Cardiac ventricle fibroblast (primary cell): ENCODE measurements around the gene C1S. TPM values are rescaled to one million over a fixed set of nuclear protein-coding genes. Genes with fewer than 3 reads are reported as not detected.

ENCODE experiments used
- total RNA-seq: library from RNA; depleted of rRNA; stranded (reverse); fragments of >200 nt; gene quantifications from 2 replicates; pipeline ENCODE4 v1.2.3, GENCODE V29; 2015

Gene C1S
- total RNA-seq: 537 and 545 TPM in 2 replicates

DNA sequence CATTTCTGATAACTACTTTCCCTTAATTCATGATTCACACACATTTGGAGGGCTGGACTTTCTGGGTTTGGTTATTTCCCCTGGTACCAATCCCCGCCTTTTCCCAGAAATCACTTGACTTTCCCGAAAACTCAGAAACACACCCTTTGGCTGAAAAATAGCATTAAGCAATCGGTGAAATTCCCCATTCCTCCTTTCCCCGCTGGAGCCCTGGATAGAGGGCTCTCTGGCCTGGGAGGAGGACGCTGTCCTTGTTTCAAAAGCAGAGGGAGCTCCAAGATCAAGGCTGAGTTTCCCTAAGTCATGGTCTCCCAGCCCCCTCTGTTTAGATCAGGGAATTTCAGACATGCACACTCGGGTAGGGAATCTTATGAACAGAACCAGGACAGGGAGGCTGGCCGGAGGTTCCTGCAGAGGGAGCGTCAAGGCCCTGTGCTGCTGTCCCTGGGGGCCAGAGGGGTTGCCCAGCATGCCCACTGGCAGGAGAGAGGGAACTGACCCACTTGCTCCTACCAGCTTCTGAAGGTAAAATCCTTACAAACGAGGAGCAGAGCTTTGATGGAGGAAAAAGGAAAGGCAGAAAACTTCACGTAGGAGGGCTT is at the start of gene C1S:
Gene C1S (plus strand): TSS at position 366 of the 602 bp plus-strand sequence. CDS start 1,195 bp downstream, outside the sequence.

GRCh38 chr12:7018350-7019042 is 42.0 kb upstream of the C1S start, which contains the start of gene LPCAT3:
Gene LPCAT3, minus strand, starts transcription at chr12:7018476. Its CDS starts 52 bp downstream, at chr12:7018424.

DNA sequence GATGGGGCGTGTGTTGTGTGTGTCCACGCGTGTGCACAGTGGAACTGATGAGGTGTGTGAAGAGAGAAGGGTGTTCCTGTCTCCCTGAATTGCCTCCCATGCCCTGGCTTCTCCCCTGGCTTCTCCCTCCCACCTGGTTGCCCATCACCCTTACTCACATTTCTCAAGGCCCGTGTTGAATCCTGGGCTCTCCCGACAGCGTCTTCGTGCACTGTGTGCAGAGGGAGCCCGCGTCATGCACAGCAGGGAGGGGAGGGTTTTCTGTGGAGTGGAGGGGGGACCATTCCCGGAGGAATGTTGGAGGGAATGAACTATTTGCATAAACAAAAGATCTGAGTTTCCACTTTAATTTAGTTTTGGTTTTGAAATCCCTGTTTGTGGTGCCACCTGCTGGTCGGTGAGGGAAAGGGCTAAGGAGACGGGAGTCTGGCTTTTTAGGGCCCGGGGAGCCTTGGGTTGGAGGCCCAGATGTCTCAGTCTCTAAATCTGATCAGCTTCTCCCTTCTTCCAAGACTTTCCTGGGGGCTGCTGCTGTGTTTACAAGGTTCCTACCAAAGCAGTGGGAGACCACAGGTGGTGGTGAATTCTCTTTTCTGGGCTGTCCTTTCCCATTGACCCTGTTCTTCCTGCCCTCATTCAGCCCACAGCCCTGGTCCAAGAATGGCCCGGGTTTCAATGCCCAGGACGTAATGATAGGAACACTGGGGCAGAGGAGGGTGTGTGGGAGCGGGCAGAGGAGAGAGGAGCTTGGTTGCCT is 31.9 kb downstream of the C1S start, which contains the start of gene C1R:
Gene C1R (minus strand): TSS at position 217 of the 757 bp plus-strand sequence. CDS start 57 bp downstream, at position 160.

GRCh38 chr12:7108796-7109571 is 48.5 kb downstream of the C1S start, which contains the start of gene C1RL:
Gene C1RL, minus strand, starts transcription at chr12:7109214. Its CDS starts 34 bp downstream, at chr12:7109180.

Other genes starting within 250 kb of the C1S start
- 1.0 and 2.2 TPM in 2 replicates for gene GPR162, start 238.9 kb upstream of the C1S start, total RNA-seq
- gene P3H3, start 232.3 kb upstream of the C1S start, total RNA-seq: 66.9 and 86.2 TPM in 2 replicates
- 0.20 and 2.4 TPM in 2 replicates for gene GNB3, start 219.8 kb upstream of the C1S start, total RNA-seq
- 0.88 and 1.8 TPM in 2 replicates for gene CDCA3, start 209.4 kb upstream of the C1S start, total RNA-seq
- gene USP5, start 208.6 kb upstream of the C1S start, total RNA-seq: 43.2 and 48.2 TPM in 2 replicates
- gene TPI1, start 193.2 kb upstream of the C1S start, total RNA-seq: 800 and 891 TPM in 2 replicates
- gene SPSB2, start 187.4 kb upstream of the C1S start, total RNA-seq: 8.2 and 8.3 TPM in 2 replicates
- gene LRRC23, start 155.9 kb upstream of the C1S start, total RNA-seq: 7.3 and 16.7 TPM in 2 replicates
- gene ENO2, start 146.1 kb upstream of the C1S start, total RNA-seq: 11.4 and 13.7 TPM in 2 replicates
- 74.3 and 74.9 TPM in 2 replicates for gene ATN1, start 132.8 kb upstream of the C1S start, total RNA-seq
- not detected in 2 replicates for gene RNU7-1, start 116.9 kb upstream of the C1S start, total RNA-seq
- 335 and 341 TPM in 2 replicates for gene C12orf57, start 116.7 kb upstream of the C1S start, total RNA-seq
- gene PTPN6, start 109.4 kb upstream of the C1S start, total RNA-seq: 0.20 TPM in 1 of 2 replicates, not detected in the other
- 189 and 216 TPM in 2 replicates for gene PHB2, start 90.1 kb upstream of the C1S start, total RNA-seq
- gene EMG1, start 89.8 kb upstream of the C1S start, total RNA-seq: 20.2 and 22.3 TPM in 2 replicates
- 32.1 and 35.9 TPM in 2 replicates for gene LPCAT3, start 42.2 kb upstream of the C1S start, total RNA-seq
- 903 and 1,151 TPM in 2 replicates for gene C1R, start 31.7 kb downstream of the C1S start, total RNA-seq
- 96.4 and 105 TPM in 2 replicates for gene C1RL, start 48.5 kb downstream of the C1S start, total RNA-seq
- gene RBP5, start 68.2 kb downstream of the C1S start, total RNA-seq: not detected in 2 replicates
- 8.7 and 13.9 TPM in 2 replicates for gene CLSTN3, start 69.7 kb downstream of the C1S start, total RNA-seq
- gene PEX5, start 129.0 kb downstream of the C1S start, total RNA-seq: 25.7 and 31.9 TPM in 2 replicates
- not detected in 2 replicates for gene ACSM4, start 243.4 kb downstream of the C1S start, total RNA-seq